ENCODE data around the gene SLC25A4.

DNA sequence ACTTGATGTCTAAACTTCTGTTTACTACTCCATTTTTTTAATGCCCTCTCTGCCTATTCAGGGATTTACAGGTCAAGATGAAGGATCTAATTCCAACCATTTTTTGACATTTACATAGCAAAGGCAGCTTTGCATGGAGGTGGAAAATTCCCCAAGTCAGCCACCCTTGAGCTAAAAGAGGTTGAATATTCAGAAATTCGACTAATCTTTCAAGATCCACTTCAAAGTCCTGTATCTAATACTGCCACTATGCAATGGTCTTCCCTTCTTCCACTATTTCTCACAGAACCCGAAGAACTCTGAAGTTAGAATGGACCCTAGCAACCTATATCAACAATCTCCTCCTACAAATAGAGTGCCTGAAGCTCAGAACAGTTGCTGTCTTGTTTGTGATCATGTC is 39.2 kb downstream of the SLC25A4 start:
- TF ChIP-seq, protein P1, sequence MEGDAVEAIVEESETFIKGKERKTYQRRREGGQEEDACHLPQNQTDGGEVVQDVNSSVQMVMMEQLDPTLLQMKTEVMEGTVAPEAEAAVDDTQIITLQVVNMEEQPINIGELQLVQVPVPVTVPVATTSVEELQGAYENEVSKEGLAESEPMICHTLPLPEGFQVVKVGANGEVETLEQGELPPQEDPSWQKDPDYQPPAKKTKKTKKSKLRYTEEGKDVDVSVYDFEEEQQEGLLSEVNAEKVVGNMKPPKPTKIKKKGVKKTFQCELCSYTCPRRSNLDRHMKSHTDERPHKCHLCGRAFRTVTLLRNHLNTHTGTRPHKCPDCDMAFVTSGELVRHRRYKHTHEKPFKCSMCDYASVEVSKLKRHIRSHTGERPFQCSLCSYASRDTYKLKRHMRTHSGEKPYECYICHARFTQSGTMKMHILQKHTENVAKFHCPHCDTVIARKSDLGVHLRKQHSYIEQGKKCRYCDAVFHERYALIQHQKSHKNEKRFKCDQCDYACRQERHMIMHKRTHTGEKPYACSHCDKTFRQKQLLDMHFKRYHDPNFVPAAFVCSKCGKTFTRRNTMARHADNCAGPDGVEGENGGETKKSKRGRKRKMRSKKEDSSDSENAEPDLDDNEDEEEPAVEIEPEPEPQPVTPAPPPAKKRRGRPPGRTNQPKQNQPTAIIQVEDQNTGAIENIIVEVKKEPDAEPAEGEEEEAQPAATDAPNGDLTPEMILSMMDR (IDR thresholded peaks at IDR 0.05; ENCODE audit: low read depth, low read length), result no peak
- no peak for TF ChIP-seq EZH2phosphoT487 (IDR thresholded peaks at IDR 0.05; ENCODE audit: low read depth)
